Measurements from ENCODE around the gene PLCG2.

PLCG2 gene

GRCh38 chr16:82011199-82011641 is 232.1 kb downstream of the PLCG2 start, which contains the start of gene SDR42E1:
Gene SDR42E1, minus strand, starts transcription at chr16:82011470. Its CDS starts 10,612 bp downstream, at chr16:82000858.
- no peak within 1 kb of the TSS for H3K4me3 ChIP-seq (ENCODE audit: low read depth, low read length)
- no peak for TF ChIP-seq MYC (IDR thresholded peaks at IDR 0.05; ENCODE audit: low read depth, low read length)
- no peak for TF ChIP-seq POLR2A (IDR thresholded peaks at IDR 0.05; ENCODE audit: extremely low read depth, insufficient read length)
- no peak for TF ChIP-seq CTCF (IDR thresholded peaks at IDR 0.05; ENCODE audit: low read depth, low read length)
- TF ChIP-seq MAX (IDR thresholded peaks at IDR 0.05; ENCODE audit: low read depth, low read length), result no peak
- DNase-seq (ENCODE audit: low read depth), result no peak

All from NB4 (cell line).